PC-3 (cell line): Measurements from ENCODE around the gene POLR2E.

Source experiments
- EZH2 ChIP-seq: fragments of 300-600 bp; sonication (generic); IDR thresholded peaks from one replicate; pipeline ENCODE4 v1.6.1; 2017; ENCODE audit warnings: antibody characterized with exemption, mild to moderate bottlenecking, low read length; ENCODE audit not compliant: unreplicated experiment
- EZH2phosphoT487 ChIP-seq: fragments of 300-600 bp; sonication (generic); IDR thresholded peaks from 2 replicates; pipeline ENCODE4 v1.6.1; 2018; ENCODE audit warnings: mild to moderate bottlenecking, antibody characterized with exemption, low read length, borderline replicate concordance
- TF ChIP-seq, protein P1 (sequence below): fragments of 300-600 bp; sonication (generic); conservative IDR thresholded peaks from 2 replicates; pipeline ENCODE4 v1.5.1; 2017; ENCODE audit warnings: antibody characterized with exemption, low read depth, mild to moderate bottlenecking, low read length

DNA sequence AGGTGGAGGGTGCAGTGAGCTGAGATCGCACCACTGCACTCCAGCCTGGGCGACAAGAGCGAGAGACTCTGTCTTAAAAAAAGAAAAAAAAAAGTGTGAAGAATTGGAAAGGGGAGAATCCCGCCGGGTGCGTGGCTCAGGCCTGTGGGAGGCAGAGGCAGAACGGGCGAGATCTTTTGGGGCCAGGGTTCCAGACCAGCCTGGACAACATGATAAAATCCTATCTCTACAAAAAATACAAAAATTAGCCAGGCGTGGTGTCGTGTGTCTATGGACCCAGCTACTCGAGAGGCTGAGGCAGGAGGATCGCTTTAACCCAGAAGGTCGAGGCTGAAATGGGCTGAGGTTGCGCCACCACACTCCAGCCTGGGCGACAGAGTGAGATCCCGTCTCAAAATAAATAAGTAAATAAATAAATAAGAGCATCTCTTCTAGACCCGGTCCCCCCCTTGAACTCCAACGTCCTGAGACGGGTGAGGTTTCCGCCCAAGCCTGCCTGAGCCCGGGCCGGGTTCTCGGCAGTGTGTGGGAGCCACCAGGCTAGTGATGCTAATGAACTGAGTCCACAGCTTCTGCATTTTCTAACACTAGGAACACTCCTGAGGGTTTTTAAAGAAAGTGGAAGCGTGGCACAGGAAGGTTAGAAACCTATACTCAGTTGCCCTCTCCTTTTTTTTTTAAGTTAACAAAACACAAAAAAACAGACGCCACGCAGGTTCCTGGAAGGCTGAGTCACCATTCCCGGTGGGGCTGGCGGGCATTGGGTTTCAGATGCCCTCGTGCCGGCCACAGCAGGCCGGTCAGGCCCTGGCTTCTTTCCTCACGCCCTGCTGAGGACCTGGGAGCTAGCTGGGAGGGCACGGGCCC is 30.7 kb upstream of the POLR2E start:
- TF ChIP-seq, protein P1, sequence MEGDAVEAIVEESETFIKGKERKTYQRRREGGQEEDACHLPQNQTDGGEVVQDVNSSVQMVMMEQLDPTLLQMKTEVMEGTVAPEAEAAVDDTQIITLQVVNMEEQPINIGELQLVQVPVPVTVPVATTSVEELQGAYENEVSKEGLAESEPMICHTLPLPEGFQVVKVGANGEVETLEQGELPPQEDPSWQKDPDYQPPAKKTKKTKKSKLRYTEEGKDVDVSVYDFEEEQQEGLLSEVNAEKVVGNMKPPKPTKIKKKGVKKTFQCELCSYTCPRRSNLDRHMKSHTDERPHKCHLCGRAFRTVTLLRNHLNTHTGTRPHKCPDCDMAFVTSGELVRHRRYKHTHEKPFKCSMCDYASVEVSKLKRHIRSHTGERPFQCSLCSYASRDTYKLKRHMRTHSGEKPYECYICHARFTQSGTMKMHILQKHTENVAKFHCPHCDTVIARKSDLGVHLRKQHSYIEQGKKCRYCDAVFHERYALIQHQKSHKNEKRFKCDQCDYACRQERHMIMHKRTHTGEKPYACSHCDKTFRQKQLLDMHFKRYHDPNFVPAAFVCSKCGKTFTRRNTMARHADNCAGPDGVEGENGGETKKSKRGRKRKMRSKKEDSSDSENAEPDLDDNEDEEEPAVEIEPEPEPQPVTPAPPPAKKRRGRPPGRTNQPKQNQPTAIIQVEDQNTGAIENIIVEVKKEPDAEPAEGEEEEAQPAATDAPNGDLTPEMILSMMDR = no peak
- TF ChIP-seq EZH2 (no peak), EZH2phosphoT487 (no peak)
